Activated naive CD8-positive, alpha-beta T cell treated with anti-CD3 and anti-CD28 coated beads, Interleukin-2, amount 50 U/mL, for 16 hours (primary cell): ENCODE measurements around the gene ZSWIM4.

Experiments
- DNase-seq: peaks from one replicate; pipeline ENCODE4 v3.0.0-alpha.2; 2020; ENCODE audit warnings: low read depth, low spot score

The ZSWIM4 gene

GRCh38 chr19:13808856-13809255, 13.6 kb downstream of the ZSWIM4 start:
- DNase-seq, result no peak

GRCh38 chr19:13812544-13812943, 17.3 kb downstream of the ZSWIM4 start:
- no peak for DNase-seq

GRCh38 chr19:13813147-13813546, 17.9 kb downstream of the ZSWIM4 start:
- DNase-seq, result no peak

- DNase-seq, result no peak
Observed at GRCh38 chr19:13814550-13814949, 19.3 kb downstream of the ZSWIM4 start.

GRCh38 chr19:13817018-13817614, 21.9 kb downstream of the ZSWIM4 start:
- DNase-seq, result no peak

GRCh38 chr19:13817615-13818371, 22.6 kb downstream of the ZSWIM4 start:
- DNase-seq, result no peak

GRCh38 chr19:13819238-13819637, 24.0 kb downstream of the ZSWIM4 start:
- DNase-seq, result no peak

- no peak for DNase-seq
Observed at GRCh38 chr19:13821292-13821691, 26.0 kb downstream of the ZSWIM4 start.

GRCh38 chr19:13823256-13823655, 28.0 kb downstream of the ZSWIM4 start:
- no peak for DNase-seq

GRCh38 chr19:13823901-13824300, 28.7 kb downstream of the ZSWIM4 start:
- DNase-seq, result no peak

- no peak for DNase-seq
Observed at GRCh38 chr19:13824703-13825102, 29.5 kb downstream of the ZSWIM4 start.

- DNase-seq, result no peak
Observed at GRCh38 chr19:13825489-13826441, 30.5 kb downstream of the ZSWIM4 start.

GRCh38 chr19:13826652-13827235, 31.5 kb downstream of the ZSWIM4 start:
- no peak for DNase-seq

- DNase-seq, result no peak
Observed at GRCh38 chr19:13827656-13828055, 32.4 kb downstream of the ZSWIM4 start.

GRCh38 chr19:13830114-13830740, 35.0 kb downstream of the ZSWIM4 start:
- DNase-seq, result no peak

- DNase-seq, result no peak
Observed at GRCh38 chr19:13830741-13831536, 35.7 kb downstream of the ZSWIM4 start.

GRCh38 chr19:13831537-13832467, 36.6 kb downstream of the ZSWIM4 start:
- no peak for DNase-seq

GRCh38 chr19:13833330-13834243, 38.3 kb downstream of the ZSWIM4 start:
- DNase-seq, result peak; percentile 84
